Smooth muscle cell (in vitro differentiated cells): ENCODE results near the gene ARRDC2. TPM values are rescaled to one million over a fixed set of nuclear protein-coding genes. Genes with fewer than 3 reads are reported as not detected.
A peak's percentile ranks its signal among the peaks of the same experiment; 100 is the strongest.

Source experiments
- DNase-seq: peaks from one replicate; lab custom pipeline; 2025; ENCODE audit not compliant: unreplicated experiment; lab: John Stamatoyannopoulos, UW
- H2AFZ ChIP-seq: fragments of 200-600 bp; sonication (generic); 2 replicates; pipeline ENCODE4 v1.6.0; 2016; ENCODE audit warnings: antibody characterized with exemption, low read depth, mild to moderate bottlenecking
- H3F3A ChIP-seq: fragments of 200-600 bp; sonication (generic); 2 replicates; pipeline ENCODE4 v1.6.0; 2017; ENCODE audit warnings: antibody characterized with exemption, low read depth
- H3K27ac ChIP-seq: fragments of 200-600 bp; sonication (generic); 2 replicates; pipeline ENCODE4 v1.5.1; 2016; ENCODE audit warnings: low read depth, mild to moderate bottlenecking
- H3K27me3 ChIP-seq: fragments of 200-600 bp; sonication (generic); 2 replicates; pipeline ENCODE4 v1.6.1; 2016; ENCODE audit warnings: low read depth, mild to moderate bottlenecking
- H3K36me3 ChIP-seq: fragments of 200-600 bp; sonication (generic); 2 replicates; pipeline ENCODE4 v1.5.1; 2016; ENCODE audit warnings: low read depth
- H3K4me1 ChIP-seq: fragments of 200-600 bp; sonication (generic); 2 replicates; pipeline ENCODE4 v1.5.1; 2016; ENCODE audit warnings: low read depth
- H3K4me2 ChIP-seq: fragments of 200-600 bp; sonication (generic); 2 replicates; pipeline ENCODE4 v1.6.0; 2016; ENCODE audit warnings: mild to moderate bottlenecking
- H3K4me3 ChIP-seq: fragments of 200-600 bp; sonication (generic); 2 replicates; pipeline ENCODE4 v1.5.1; 2016; ENCODE audit warnings: mild to moderate bottlenecking
- H3K79me2 ChIP-seq: fragments of 200-600 bp; sonication (generic); 2 replicates; pipeline ENCODE4 v1.6.0; 2016; ENCODE audit warnings: low read depth, mild to moderate bottlenecking
- H3K9ac ChIP-seq: fragments of 200-600 bp; sonication (generic); 2 replicates; pipeline ENCODE4 v1.6.0; 2016; ENCODE audit warnings: low read depth
- H3K9me3 ChIP-seq: fragments of 200-600 bp; sonication (generic); replicated peaks from 2 replicates; pipeline ENCODE4 v1.5.1; 2016; ENCODE audit warnings: low read depth
- H4K20me1 ChIP-seq: fragments of 200-600 bp; sonication (generic); 2 replicates; pipeline ENCODE4 v1.6.0; 2016; ENCODE audit warnings: low read depth
- WGBS: methylation state at CpG from one replicate; pipeline ENCODE4 v1.1.7; 2016; ENCODE audit warnings: low lambda C conversion rate; 5-methylcytosine and 5-hydroxymethylcytosine counted together
- polyA plus RNA-seq: library from polyadenylated mRNA; unstranded; fragments of >200 nt; fragmentation: Nextera tagmentation; extraction: Ambion mirVana; gene quantifications from 2 replicates; pipeline ENCODE4 v1.2.1, GENCODE V29; 2016
- total RNA-seq: library from RNA; depleted of rRNA; stranded (reverse); fragments of >200 nt; gene quantifications from 2 replicates; pipeline ENCODE4 v1.2.3, GENCODE V29; 2014
- TF ChIP-seq, protein P1 (sequence below): fragments of 200-600 bp; sonication (generic); IDR thresholded peaks from 2 replicates; pipeline ENCODE4 v1.5.1; 2017; ENCODE audit warnings: borderline replicate concordance, mild to moderate bottlenecking, antibody characterized with exemption; ENCODE audit not compliant: insufficient read depth, poor library complexity, severe bottlenecking

ARRDC2 gene
- total and polyA plus RNA-seq, 2 experiments from 2014 or later, result 4.3 to 4.4 TPM

DNA sequence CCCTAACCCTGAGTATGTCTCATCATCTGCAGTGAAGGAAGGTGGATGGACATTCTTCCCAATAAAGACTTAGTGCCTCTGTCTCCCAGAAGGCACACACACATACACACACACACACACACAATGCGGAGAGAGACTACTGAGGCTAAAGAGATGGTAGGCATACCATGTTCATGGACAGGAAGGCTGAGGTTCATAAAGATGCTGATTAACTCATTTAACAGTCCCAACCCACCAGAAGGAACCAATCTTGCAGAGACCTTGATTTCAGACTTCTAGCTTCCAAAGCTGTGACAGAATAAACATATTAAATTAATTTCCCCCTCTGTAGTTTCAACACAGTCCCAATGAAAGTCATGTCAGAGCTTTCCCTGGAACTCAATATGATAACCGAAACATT is 33.1 kb downstream of the ARRDC2 start:
- H3K36me3 ChIP-seq, result no peaks in the 10 kb centered on the region
- no peak overlapping the region for H3K4me3 ChIP-seq
- H3K27ac ChIP-seq, result no peak overlapping the region
- no peak for DNase-seq
- H4K20me1 ChIP-seq, result no peaks in the 10 kb centered on the region
- no peaks in the 10 kb centered on the region for H3K9me3 ChIP-seq
- peaks cover 9% of the 10 kb centered on the region for H3K27me3 ChIP-seq
- 89% methylated on average over 2 of the region's 2 CpGs for WGBS
- TF ChIP-seq, protein P1, sequence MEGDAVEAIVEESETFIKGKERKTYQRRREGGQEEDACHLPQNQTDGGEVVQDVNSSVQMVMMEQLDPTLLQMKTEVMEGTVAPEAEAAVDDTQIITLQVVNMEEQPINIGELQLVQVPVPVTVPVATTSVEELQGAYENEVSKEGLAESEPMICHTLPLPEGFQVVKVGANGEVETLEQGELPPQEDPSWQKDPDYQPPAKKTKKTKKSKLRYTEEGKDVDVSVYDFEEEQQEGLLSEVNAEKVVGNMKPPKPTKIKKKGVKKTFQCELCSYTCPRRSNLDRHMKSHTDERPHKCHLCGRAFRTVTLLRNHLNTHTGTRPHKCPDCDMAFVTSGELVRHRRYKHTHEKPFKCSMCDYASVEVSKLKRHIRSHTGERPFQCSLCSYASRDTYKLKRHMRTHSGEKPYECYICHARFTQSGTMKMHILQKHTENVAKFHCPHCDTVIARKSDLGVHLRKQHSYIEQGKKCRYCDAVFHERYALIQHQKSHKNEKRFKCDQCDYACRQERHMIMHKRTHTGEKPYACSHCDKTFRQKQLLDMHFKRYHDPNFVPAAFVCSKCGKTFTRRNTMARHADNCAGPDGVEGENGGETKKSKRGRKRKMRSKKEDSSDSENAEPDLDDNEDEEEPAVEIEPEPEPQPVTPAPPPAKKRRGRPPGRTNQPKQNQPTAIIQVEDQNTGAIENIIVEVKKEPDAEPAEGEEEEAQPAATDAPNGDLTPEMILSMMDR, result no peak
- no peak overlapping the region for H3K4me2 ChIP-seq
- no peaks in the 10 kb centered on the region for H3K79me2 ChIP-seq
- H3K4me1 ChIP-seq, result no peaks in the 10 kb centered on the region
- H2AFZ ChIP-seq, result no peak overlapping the region
- H3F3A ChIP-seq, result no peaks in the 10 kb centered on the region
- no peak overlapping the region for H3K9ac ChIP-seq

DNA sequence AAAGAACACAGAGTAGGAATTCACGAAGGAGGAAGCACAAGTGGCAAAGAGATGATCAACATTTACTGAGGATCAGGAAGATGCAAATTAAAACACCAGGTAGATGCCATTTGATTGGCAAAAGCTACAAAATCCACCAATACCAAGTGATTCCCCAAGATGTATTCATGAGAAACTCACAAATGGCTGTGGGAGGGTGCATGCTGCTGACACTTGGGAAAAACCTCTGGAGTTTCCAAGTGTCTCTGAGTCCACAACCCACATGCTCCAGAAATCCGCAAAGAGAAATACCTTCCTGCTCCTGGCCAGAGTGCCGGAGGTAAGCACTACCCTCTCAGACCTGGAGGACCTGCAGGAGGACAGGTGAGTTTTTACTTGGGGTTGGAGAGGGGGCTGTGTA is 35.7 kb downstream of the ARRDC2 start:
- Histone ChIP-seq H3K36me3 (no peaks in the 10 kb centered on the region), H3K4me2 (no peak overlapping the region), H3K9me3 (no peaks in the 10 kb centered on the region), H3K27ac (no peak overlapping the region), H2AFZ (no peak overlapping the region), H3F3A (no peaks in the 10 kb centered on the region), H3K79me2 (no peaks in the 10 kb centered on the region), H3K4me3 (no peak overlapping the region), H3K9ac (no peak overlapping the region), H3K27me3 (peaks cover 9% of the 10 kb centered on the region), H4K20me1 (no peaks in the 10 kb centered on the region), H3K4me1 (no peaks in the 10 kb centered on the region)
- DNase-seq, result no peak
- TF ChIP-seq, protein P1, result no peak
- WGBS, result 92% methylated on average over 3 of the region's 3 CpGs

DNA sequence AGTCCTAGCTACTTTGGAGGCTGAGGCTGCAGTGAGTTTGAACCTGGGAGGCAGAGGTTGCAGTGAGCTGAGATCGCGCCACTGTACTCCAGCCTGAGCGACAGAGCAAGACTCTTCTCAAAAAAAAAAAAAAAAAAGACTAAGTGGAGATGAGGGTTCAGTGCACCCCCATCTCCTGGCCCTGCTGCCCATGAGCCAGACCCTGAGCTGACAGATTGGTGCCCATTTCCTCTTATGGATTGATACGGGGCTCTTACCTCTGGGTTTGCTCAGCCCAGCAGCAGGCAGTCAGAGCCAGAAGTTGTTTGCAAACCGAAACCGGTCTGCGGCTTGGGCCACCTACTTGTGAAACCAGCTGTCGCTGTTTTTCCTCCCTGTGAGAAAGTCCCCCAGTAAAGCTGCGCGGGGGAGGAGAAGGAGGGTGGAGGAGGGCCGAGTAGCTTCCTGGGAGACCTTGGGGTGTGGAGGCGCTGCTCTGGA is 36.9 kb downstream of the ARRDC2 start:
- no peaks in the 10 kb centered on the region for H3K4me1 ChIP-seq
- DNase-seq, result peak; percentile 9
- no peak overlapping the region for H3K27ac ChIP-seq
- no peaks in the 10 kb centered on the region for H3K79me2 ChIP-seq
- H3K9me3 ChIP-seq, result no peaks in the 10 kb centered on the region
- no peaks in the 10 kb centered on the region for H3K36me3 ChIP-seq
- peak overlapping the region; percentile 63 for H3K4me2 ChIP-seq
- TF ChIP-seq, protein P1, result no peak
- peak overlapping the region; percentile 32 for H3K4me3 ChIP-seq
- peak overlapping the region; percentile 28 for H2AFZ ChIP-seq
- WGBS, result 47% methylated on average over 12 of the region's 12 CpGs
- peaks cover 9% of the 10 kb centered on the region for H3K27me3 ChIP-seq
- H3K9ac ChIP-seq, result no peak overlapping the region
- H3F3A ChIP-seq, result no peaks in the 10 kb centered on the region
- no peaks in the 10 kb centered on the region for H4K20me1 ChIP-seq

DNA sequence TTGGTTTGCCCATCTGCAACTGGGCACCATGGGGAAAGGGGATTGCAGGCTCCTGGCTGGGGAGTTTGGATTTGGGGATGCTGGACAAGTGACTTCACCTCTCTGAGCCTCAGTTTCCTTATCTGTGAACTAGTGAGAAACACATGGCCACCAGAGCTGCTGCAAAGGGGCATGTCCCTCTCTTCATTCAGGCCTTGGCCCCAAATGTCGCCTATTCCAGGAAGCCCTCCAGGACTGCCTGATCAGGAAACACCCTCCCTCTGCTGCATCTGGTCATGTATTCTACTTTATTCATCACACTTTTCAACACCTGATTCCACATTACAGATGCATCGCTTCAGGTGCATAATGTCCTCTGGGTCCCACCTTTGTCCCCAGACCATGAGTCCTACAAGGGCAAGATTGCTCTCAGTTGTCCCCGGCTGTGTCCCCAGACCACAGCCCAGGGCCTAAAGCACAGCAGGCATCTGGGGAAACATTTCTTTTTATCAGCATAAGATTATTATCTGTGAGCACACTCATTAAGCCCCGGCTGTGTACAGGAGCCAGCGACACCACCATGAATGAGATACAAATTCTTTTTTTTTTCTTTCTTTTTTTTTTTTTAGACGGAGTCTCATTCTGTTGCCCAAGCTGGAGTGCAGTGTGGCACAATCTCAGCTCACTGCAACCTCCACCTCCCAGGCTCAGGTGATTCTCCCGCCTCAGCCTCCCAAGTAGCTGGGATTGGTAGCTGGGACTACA is 37.5 kb downstream of the ARRDC2 start:
- H3K27ac ChIP-seq, result no peak overlapping the region
- 98% methylated on average over 7 of the region's 7 CpGs for WGBS

More for the DNA sequence above, 37.5 kb downstream of the ARRDC2 start:
- Histone ChIP-seq H3K4me1 (no peaks in the 10 kb centered on the region), H3K9ac (no peak overlapping the region), H2AFZ (peak overlapping the region; percentile 28), H3K4me3 (peak overlapping the region; percentile 32), H3K4me2 (peak overlapping the region; percentile 63), H3K36me3 (no peaks in the 10 kb centered on the region), H3F3A (no peaks in the 10 kb centered on the region), H3K9me3 (no peaks in the 10 kb centered on the region), H4K20me1 (no peaks in the 10 kb centered on the region), H3K27me3 (peaks cover 7% of the 10 kb centered on the region), H3K79me2 (no peaks in the 10 kb centered on the region)
- no peak for DNase-seq
- TF ChIP-seq, protein P1, result no peak
